ENCODE measurements around the gene STK36. TPM values are rescaled to one million over a fixed set of nuclear protein-coding genes. Genes with fewer than 3 reads are reported as not detected.

STK36 gene
- total RNA-seq, 1 donor from 2014 or later, result 67.8 TPM

DNA sequence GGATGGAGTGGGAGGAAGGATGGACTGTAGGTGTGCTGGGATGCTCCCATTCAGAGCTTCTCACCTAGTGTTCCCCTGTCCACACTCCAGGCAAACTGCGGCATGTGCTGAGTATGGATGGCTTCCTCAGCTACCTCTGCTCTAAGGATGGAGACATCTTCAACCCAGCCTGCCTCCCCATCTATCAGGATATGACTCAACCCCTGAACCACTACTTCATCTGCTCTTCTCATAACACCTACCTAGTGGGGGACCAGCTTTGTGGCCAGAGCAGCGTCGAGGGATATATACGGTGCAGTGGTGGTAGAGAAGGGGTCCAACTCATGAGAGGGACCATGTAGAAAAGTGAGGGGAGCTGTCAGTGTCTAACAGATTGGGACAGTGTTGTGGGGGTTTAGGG, 43.9 kb upstream of the STK36 start:
- TF ChIP-seq, protein P1, sequence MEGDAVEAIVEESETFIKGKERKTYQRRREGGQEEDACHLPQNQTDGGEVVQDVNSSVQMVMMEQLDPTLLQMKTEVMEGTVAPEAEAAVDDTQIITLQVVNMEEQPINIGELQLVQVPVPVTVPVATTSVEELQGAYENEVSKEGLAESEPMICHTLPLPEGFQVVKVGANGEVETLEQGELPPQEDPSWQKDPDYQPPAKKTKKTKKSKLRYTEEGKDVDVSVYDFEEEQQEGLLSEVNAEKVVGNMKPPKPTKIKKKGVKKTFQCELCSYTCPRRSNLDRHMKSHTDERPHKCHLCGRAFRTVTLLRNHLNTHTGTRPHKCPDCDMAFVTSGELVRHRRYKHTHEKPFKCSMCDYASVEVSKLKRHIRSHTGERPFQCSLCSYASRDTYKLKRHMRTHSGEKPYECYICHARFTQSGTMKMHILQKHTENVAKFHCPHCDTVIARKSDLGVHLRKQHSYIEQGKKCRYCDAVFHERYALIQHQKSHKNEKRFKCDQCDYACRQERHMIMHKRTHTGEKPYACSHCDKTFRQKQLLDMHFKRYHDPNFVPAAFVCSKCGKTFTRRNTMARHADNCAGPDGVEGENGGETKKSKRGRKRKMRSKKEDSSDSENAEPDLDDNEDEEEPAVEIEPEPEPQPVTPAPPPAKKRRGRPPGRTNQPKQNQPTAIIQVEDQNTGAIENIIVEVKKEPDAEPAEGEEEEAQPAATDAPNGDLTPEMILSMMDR (IDR thresholded peaks at IDR 0.05), result no peak

GRCh38 chr2:218631837-218632236, 40.0 kb upstream of the STK36 start:
- Mint-ChIP-seq H3K4me3 (ENCODE audit: unreplicated experiment) (no peak overlapping the region), H3K36me3 (ENCODE audit: unreplicated experiment) (peaks cover 45% of the 10 kb centered on the region), H3K4me1 (ENCODE audit: unreplicated experiment) (no peaks in the 10 kb centered on the region)

More for the DNA sequence above, 43.9 kb upstream of the STK36 start:
- DNase-seq (ENCODE audit: extremely low spot score, unreplicated experiment), result no peak
- no peak overlapping the region for H3K4me3 Mint-ChIP-seq (ENCODE audit: unreplicated experiment)
- no peak overlapping the region for H3K27ac Mint-ChIP-seq (ENCODE audit: unreplicated experiment)
- peaks cover 2% of the 10 kb centered on the region for H3K4me1 Mint-ChIP-seq (ENCODE audit: unreplicated experiment)
- no peaks in the 10 kb centered on the region for H3K9me3 Mint-ChIP-seq (ENCODE audit: unreplicated experiment)
- no peaks in the 10 kb centered on the region for H3K27me3 Mint-ChIP-seq (ENCODE audit: unreplicated experiment)
- H3K36me3 Mint-ChIP-seq (ENCODE audit: unreplicated experiment), result peaks cover 28% of the 10 kb centered on the region

GRCh38 chr2:218635719-218636118, 36.2 kb upstream of the STK36 start:
- TF ChIP-seq, protein P1 (IDR thresholded peaks at IDR 0.05), result no peak
- H3K27me3 Mint-ChIP-seq (ENCODE audit: unreplicated experiment), result no peaks in the 10 kb centered on the region
- H3K9me3 Mint-ChIP-seq (ENCODE audit: unreplicated experiment), result no peaks in the 10 kb centered on the region
- no peak overlapping the region for H3K4me3 Mint-ChIP-seq (ENCODE audit: unreplicated experiment)
- DNase-seq (ENCODE audit: extremely low spot score, unreplicated experiment), result no peak
- H3K4me1 Mint-ChIP-seq (ENCODE audit: unreplicated experiment), result no peaks in the 10 kb centered on the region
- H3K27ac Mint-ChIP-seq (ENCODE audit: unreplicated experiment), result no peak overlapping the region
- peaks cover 61% of the 10 kb centered on the region for H3K36me3 Mint-ChIP-seq (ENCODE audit: unreplicated experiment)

More at GRCh38 chr2:218631837-218632236, 40.0 kb upstream of the STK36 start:
- no peak for DNase-seq (ENCODE audit: extremely low spot score, unreplicated experiment)
- Mint-ChIP-seq H3K27me3 (ENCODE audit: unreplicated experiment) (no peaks in the 10 kb centered on the region), H3K9me3 (ENCODE audit: unreplicated experiment) (no peaks in the 10 kb centered on the region), H3K27ac (ENCODE audit: unreplicated experiment) (no peak overlapping the region)
- TF ChIP-seq, protein P1 (IDR thresholded peaks at IDR 0.05), result no peak

DNA sequence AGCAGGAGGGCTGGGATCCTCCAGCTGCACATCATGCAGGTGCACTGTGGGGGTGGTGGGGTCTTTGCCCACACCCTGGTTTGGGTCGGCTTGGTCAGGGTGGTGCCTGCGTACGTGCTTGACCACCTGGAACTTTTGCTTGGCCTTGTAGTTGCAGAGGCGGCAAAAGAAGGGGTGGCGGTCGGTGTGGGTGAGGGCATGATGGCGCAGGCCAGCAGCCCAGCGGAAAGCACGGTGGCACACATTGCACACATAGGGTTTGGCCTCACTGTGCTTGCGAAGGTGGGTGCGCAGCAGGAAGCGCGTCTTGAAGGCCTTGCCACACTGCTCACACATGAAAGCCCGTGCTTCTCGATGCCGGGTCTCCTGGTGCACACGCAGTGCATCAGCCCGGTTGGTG, 33.5 kb upstream of the STK36 start:
- Mint-ChIP-seq H3K4me1 (ENCODE audit: unreplicated experiment) (no peaks in the 10 kb centered on the region), H3K27me3 (ENCODE audit: unreplicated experiment) (no peaks in the 10 kb centered on the region), H3K27ac (ENCODE audit: unreplicated experiment) (no peak overlapping the region), H3K36me3 (ENCODE audit: unreplicated experiment) (peaks cover 55% of the 10 kb centered on the region), H3K4me3 (ENCODE audit: unreplicated experiment) (no peak overlapping the region), H3K9me3 (ENCODE audit: unreplicated experiment) (no peaks in the 10 kb centered on the region)
- TF ChIP-seq, protein P1 (IDR thresholded peaks at IDR 0.05), result no peak
- DNase-seq (ENCODE audit: extremely low spot score, unreplicated experiment), result no peak

DNA sequence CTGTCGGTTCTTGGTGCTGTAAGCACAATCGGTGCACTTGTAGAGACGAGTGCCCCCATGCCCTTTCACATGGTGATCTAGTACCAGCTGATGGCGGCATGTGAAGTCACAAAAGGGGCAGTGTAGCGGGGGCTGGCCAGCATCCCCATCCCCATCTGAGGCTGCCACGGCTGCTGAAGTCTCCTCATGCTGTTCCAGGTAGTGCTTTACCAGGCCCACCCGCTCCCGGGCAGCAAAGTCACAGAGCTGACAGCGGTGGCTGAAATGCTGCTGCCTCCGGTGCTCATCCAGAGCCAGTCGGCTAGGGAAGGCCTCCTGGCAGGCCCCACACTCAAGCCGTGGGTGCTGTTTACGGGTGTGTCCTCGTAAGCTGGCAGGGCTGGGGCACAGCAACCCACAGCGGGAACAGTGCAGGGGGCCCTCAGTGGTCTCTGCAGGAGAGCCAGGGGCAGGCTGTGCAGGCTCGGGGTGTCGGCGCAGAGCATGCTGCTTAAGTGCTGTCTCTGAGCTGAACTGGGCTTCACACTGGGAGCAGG, 29.7 kb upstream of the STK36 start:
- Mint-ChIP-seq H3K27ac (ENCODE audit: unreplicated experiment) (no peak overlapping the region), H3K27me3 (ENCODE audit: unreplicated experiment) (no peaks in the 10 kb centered on the region), H3K36me3 (ENCODE audit: unreplicated experiment) (peaks cover 37% of the 10 kb centered on the region), H3K9me3 (ENCODE audit: unreplicated experiment) (no peaks in the 10 kb centered on the region), H3K4me1 (ENCODE audit: unreplicated experiment) (no peaks in the 10 kb centered on the region), H3K4me3 (ENCODE audit: unreplicated experiment) (no peak overlapping the region)
- DNase-seq (ENCODE audit: extremely low spot score, unreplicated experiment), result no peak
- TF ChIP-seq, protein P1 (IDR thresholded peaks at IDR 0.05), result no peak
